HUES6 (cell line): Measurements from ENCODE around the gene EPOP.

Experiments used
- H3K27ac ChIP-seq: 2 replicates; pipeline ENCODE4 v1.7.0; 2013; ENCODE audit warnings: low read depth, mild to moderate bottlenecking, low read length, inconsistent platforms
- H3K27me3 ChIP-seq: 2 replicates; pipeline ENCODE4 v1.6.1; 2013; ENCODE audit warnings: low read length; ENCODE audit not compliant: control insufficient read depth, insufficient read depth
- H3K36me3 ChIP-seq: 2 replicates; pipeline ENCODE4 v1.6.1; 2013; ENCODE audit warnings: low read length; ENCODE audit not compliant: control insufficient read depth, insufficient read depth
- H3K4me1 ChIP-seq: 2 replicates; pipeline ENCODE4 v1.6.1; 2013; ENCODE audit warnings: low read length; ENCODE audit not compliant: control insufficient read depth, insufficient read depth
- H3K4me3 ChIP-seq: 2 replicates; pipeline ENCODE4 v1.5.1; 2013; ENCODE audit warnings: low read depth, low read length
- H3K9ac ChIP-seq: one replicate; pipeline ENCODE4 v1.6.1; 2013; ENCODE audit warnings: mild to moderate bottlenecking, low read length
- H3K9me3 ChIP-seq: 2 replicates; pipeline ENCODE4 v1.6.1; 2013; ENCODE audit warnings: low read depth, low read length; ENCODE audit not compliant: control insufficient read depth, insufficient read depth

Gene EPOP

DNA sequence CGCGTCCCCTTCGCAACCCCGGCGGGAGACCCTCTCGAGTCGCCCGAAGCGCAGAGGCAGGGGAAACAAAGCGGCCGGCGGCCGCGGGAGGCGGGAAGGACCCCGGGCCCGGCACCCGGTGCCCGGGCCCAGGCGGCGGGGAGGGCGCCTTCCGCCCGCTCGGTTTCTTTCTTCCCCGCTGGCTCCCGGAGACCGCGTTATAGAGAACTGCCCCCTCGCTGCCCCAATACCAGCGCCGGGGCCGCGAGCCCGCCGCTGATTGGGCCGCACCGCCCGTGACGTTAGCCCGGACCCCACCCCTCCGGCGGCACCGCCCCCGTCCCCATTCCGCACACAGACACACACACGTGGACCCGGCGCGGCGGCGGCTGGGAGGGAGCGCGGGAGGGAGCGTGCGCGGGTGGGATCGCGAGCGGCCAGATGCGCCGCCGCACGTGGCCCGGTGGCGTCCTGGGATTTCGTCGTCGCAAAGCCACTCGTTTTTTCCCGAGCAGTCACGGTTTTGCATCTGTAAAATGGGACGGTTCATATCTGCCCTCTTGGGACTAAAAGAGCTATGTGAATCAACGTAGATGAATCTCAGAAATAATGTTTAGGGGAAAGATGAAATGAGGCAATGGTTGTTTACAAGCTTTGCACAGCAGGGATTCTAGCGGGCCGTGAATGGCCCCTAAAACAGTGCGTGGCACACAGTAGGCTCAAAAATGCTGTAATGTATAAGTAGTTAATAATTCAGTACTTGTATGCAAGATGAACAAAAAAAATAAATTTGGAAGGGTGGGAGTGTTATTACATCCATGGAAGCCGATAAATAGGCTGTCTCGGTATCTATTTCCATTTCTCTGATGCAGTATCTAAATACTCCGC is at the start of gene EPOP:
Gene EPOP, minus strand, starts transcription at position 209 of the 867 bp plus-strand sequence. CDS start 462 bp downstream, outside the sequence.
- Histone ChIP-seq H3K4me3 (peak within 1 kb of the TSS; percentile 64), H3K27ac (peak within 1 kb of the TSS; percentile 46; the same call in 1 of the 2 replicates), H3K4me1 (peaks cover 37% of the 10 kb centered on the region), H3K27me3 (peaks cover 68% of the 10 kb centered on the region), H3K36me3 (no peaks in the 10 kb centered on the region), H3K9ac (peak within 1 kb of the TSS; percentile 42), H3K9me3 (no peaks in the 10 kb centered on the region)

DNA sequence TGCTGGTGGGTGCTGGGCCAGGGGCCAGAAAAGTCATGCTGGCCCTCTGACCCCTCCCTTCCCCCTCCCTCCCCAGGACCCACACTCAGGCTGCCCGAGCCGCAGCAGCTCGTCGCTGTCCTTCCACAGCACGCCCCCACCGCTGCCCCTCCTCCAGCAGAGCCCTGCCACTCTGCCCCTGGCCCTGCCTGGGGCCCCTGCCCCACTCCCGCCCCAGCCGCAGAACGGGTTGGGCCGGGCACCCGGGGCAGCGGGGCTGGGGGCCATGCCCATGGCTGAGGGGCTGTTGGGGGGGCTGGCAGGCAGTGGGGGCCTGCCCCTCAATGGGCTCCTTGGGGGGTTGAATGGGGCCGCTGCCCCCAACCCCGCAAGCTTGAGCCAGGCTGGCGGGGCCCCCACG is 47.0 kb upstream of the EPOP start:
- Histone ChIP-seq H3K9ac (no peak overlapping the region), H3K27ac (no peak overlapping the region), H3K27me3 (peaks cover 12% of the 10 kb centered on the region; the same call in 1 of the 2 replicates), H3K36me3 (peaks cover 13% of the 10 kb centered on the region; the same call in 1 of the 2 replicates), H3K9me3 (no peaks in the 10 kb centered on the region), H3K4me3 (no peak overlapping the region), H3K4me1 (peaks cover 22% of the 10 kb centered on the region)

DNA sequence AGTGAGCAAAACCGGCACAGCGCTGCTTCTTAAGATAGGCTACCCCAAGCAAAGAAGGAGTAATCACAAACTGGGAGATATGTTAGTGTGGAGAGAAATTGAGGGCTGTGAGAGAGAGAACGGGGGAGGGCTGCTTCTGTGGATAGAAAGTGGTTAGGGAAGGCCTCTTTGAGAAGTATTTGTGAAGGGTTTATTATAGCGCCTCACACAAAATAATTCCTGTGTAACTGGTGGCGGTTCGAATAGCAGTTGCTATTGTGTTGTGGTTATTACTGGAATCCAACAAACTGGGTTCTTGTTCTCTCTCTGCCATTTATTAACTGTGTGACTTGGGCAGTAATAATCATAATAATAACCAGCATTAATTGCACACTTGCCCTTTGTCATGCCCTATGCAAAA is 46.2 kb upstream of the EPOP start:
- H3K4me3 ChIP-seq: no peak overlapping the region
- H3K9me3 ChIP-seq: no peaks in the 10 kb centered on the region
- H3K9ac ChIP-seq: no peak overlapping the region
- no peak overlapping the region for H3K27ac ChIP-seq
- peaks cover 24% of the 10 kb centered on the region for H3K4me1 ChIP-seq
- peaks cover 12% of the 10 kb centered on the region; the same call in 1 of the 2 replicates for H3K27me3 ChIP-seq
- H3K36me3 ChIP-seq: peaks cover 17% of the 10 kb centered on the region; the same call in 1 of the 2 replicates

DNA sequence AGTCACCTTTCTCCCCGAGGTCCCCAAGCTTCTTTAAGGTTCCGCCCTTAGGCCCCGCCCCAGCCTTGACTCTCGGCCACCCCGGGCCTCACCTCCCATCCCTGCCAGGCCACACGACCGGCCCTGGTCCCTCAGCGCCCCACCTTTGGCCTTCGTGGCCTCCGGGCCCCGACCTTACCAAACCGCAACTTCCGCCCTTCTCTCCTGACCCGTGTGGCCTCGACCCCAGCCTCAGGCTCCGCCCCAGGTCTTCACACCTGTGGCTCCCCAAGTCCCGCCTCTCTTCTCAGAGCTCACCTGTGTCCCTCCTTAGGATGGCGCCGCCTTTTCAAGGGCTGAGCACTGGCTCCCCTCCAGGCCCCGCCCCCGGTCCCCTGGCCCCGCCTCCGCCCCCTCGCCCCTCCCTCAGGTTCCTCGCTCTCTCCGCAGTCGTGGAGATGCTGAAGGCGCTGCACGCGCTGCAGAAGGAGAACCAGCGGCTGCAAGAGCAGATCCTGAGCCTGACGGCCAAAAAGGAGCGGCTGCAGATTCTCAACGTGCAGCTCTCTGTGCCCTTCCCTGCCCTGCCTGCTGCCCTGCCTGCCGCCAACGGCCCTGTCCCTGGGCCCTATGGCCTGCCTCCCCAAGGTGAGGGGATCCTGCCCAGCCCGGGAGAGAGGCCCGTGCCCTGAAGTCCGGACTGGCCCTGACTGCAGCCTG is 45.3 kb upstream of the EPOP start:
- peaks cover 20% of the 10 kb centered on the region; the same call in 1 of the 2 replicates for H3K36me3 ChIP-seq
- H3K4me1 ChIP-seq: peaks cover 33% of the 10 kb centered on the region

DNA sequence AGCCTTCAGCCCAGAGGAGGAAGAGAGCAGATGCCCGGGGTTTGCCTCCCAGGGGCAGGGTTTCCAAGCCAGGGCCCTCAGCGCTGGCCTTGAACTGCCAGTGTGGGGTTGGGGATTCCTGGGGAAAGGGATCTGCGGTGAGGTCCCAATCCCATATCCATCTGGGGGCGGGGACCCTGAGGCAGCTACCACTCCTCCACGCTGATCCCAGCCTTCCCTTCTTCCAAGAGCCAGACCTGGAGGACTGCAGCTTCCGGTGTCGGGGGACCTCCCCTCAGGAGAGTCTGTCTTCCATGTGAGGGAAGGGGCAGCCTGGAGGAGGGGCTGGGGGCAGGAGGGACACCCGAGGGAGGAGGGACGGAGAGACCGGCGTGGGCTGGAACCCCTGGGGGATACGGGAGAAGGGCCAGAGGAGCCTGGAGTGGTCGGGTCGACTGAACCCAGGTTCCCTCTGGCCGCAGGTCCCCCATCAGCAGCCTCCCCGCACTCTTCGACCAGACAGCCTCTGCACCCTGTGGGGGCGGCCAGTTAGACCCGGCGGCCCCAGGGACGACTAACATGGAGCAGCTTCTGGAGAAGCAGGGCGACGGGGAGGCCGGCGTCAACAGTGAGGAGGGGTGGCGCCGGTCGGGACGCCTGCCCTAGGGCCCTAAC is 44.7 kb upstream of the EPOP start:
- Histone ChIP-seq H3K9me3 (no peaks in the 10 kb centered on the region), H3K36me3 (peaks cover 19% of the 10 kb centered on the region; the same call in 1 of the 2 replicates), H3K4me3 (peak overlapping the region; percentile 64), H3K9ac (peak overlapping the region; percentile 37), H3K27ac (no peak overlapping the region; the same call in 1 of the 2 replicates), H3K4me1 (peaks cover 34% of the 10 kb centered on the region), H3K27me3 (peaks cover 12% of the 10 kb centered on the region; the same call in 1 of the 2 replicates)

More for the DNA sequence above, 45.3 kb upstream of the EPOP start:
- peak overlapping the region; percentile 64 for H3K4me3 ChIP-seq
- H3K9ac ChIP-seq: peak overlapping the region; percentile 37
- H3K27ac ChIP-seq: no peak overlapping the region; the same call in 1 of the 2 replicates
- H3K9me3 ChIP-seq: no peaks in the 10 kb centered on the region
- peaks cover 12% of the 10 kb centered on the region; the same call in 1 of the 2 replicates for H3K27me3 ChIP-seq

DNA sequence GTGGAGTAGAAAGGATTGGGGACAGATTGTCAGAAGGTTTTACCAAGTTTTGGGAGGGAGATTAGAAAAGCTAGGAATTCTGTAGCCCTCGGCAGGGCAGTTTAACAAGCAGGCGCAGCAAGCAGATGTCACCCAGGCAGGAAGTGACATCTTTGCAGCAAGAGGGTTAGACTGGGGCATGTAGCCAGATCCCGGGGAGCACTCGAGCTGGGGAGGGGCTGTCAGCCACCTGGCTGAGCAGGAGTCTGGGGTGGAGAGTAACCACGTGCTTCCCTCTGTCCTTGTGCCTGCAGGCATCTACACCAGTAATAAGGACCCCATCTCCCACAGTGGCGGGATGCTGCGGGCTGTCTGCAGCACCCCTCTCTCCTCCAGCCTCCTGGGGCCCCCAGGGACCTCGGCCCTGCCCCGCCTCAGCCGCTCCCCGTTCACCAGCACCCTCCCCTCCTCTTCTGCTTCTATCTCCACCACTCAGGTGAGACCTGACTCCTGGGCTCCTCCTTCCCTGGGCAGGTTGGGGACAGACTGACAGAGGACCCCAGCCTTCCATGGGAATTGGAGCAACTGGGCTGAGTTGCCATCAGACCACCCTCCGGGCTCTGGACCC is 42.5 kb upstream of the EPOP start:
- Histone ChIP-seq H3K27ac (no peak overlapping the region), H3K4me1 (peaks cover 39% of the 10 kb centered on the region), H3K27me3 (peaks cover 12% of the 10 kb centered on the region; the same call in 1 of the 2 replicates), H3K36me3 (peaks cover 38% of the 10 kb centered on the region), H3K4me3 (no peak overlapping the region), H3K9me3 (no peaks in the 10 kb centered on the region), H3K9ac (no peak overlapping the region)

DNA sequence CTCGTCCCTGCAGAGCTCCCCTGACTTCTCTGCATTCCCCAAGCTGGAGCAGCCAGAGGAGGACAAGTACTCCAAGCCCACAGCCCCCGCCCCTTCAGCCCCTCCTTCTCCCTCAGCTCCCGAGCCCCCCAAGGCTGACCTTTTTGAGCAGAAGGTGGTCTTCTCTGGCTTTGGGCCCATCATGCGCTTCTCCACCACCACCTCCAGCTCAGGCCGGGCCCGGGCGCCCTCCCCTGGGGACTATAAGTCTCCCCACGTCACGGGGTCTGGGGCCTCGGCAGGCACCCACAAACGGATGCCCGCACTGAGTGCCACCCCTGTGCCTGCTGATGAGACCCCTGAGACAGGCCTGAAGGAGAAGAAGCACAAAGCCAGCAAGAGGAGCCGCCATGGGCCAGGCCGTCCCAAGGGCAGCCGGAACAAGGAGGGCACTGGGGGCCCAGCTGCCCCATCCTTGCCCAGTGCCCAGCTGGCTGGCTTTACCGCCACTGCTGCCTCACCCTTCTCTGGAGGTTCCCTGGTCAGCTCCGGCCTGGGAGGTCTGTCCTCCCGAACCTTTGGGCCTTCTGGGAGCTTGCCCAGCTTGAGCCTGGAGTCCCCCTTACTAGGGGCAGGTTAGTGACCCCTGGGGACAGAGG is 41.7 kb upstream of the EPOP start:
- H3K27ac ChIP-seq: no peak overlapping the region

DNA sequence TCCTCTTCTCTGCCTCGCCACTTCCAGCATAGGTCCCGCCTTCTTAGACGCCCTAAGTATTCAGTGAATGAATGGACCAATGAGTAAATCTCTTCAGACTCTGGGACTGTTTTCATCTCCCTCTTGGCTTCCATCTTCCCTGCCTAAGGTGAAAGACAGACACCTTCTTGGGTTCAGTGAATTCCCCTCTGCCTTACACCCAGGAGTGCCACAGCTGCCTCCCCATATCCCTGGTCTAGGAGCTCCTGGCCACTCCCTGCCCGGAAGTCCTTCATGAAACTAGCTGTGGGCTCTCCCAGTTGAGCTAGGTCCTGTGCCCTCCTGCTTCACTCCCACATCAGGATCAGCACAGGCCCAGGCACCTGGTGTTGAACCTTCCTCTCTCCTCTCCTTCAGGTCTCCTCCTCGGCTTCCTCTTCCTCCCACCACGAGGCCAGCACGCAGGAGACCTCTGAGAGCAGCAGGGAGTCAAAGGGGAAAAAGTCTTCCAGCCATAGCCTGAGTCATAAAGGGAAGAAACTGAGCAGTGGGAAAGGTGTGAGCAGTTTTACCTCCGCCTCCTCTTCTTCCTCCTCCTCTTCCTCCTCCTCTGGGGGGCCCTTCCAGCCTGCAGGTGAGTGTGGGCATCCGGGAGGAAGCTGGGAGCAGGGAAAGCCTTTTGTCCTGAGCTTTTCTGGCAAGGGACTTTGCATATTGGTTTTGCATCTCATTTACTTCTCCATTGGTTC is 40.6 kb upstream of the EPOP start:
- Histone ChIP-seq H3K4me1 (peaks cover 45% of the 10 kb centered on the region), H3K9ac (no peak overlapping the region), H3K27ac (no peak overlapping the region), H3K9me3 (no peaks in the 10 kb centered on the region), H3K27me3 (peaks cover 2% of the 10 kb centered on the region; the same call in 1 of the 2 replicates), H3K36me3 (peaks cover 41% of the 10 kb centered on the region), H3K4me3 (no peak overlapping the region)

More for the DNA sequence above, 41.7 kb upstream of the EPOP start:
- Histone ChIP-seq H3K27me3 (peaks cover 11% of the 10 kb centered on the region; the same call in 1 of the 2 replicates), H3K9me3 (no peaks in the 10 kb centered on the region), H3K4me1 (peaks cover 42% of the 10 kb centered on the region), H3K9ac (no peak overlapping the region), H3K4me3 (no peak overlapping the region), H3K36me3 (peaks cover 45% of the 10 kb centered on the region)

DNA sequence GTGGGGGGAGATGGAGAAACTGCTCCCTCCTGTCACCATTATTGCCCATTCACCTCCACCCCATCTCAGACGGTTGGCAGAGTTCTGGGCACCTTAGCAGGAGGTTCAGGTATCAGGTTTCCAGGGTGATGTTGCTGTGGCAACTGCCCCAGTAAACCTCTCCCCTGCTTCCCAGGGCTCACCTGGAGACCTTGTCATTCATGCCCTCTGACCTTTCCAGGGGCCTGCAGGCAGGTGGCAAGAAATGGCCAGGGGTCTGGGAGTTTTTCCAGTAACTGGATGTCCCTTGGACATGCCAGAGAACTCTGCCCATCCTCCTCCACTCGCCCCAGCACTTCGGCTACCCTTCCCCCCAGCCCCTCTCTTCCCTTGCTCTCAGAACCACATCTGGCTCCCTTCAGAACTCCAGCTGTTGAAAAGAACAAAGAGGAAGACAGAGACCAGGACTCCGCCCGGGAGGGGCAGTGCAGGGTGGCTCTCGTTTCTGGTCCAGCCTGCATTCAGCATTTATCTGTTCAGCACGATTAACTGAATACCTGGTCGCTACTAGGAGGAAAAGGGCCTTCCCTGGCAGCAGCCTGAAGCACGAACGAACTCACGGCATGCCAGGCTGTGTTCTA is 38.8 kb upstream of the EPOP start:
- Histone ChIP-seq H3K9me3 (no peaks in the 10 kb centered on the region), H3K27me3 (no peaks in the 10 kb centered on the region), H3K4me1 (peaks cover 31% of the 10 kb centered on the region), H3K9ac (no peak overlapping the region), H3K36me3 (peaks cover 50% of the 10 kb centered on the region), H3K4me3 (no peak overlapping the region), H3K27ac (no peak overlapping the region)
